HEK293 (cell line): ENCODE data around the gene PRICKLE3.

Source experiments
- BCL11B ChIP-seq: fragments of 450-650 bp; formaldehyde crosslinking; IDR thresholded peaks from 2 replicates; pipeline ENCODE4 v1.5.1; 2016; ENCODE audit warnings: low read depth, missing biosample characterization, missing genetic modification characterization
- GLI4 ChIP-seq: fragments of 450-650 bp; formaldehyde crosslinking; IDR thresholded peaks from 2 replicates; pipeline ENCODE4 v1.5.1; 2016; ENCODE audit warnings: missing biosample characterization, missing genetic modification characterization
- HOXC10 ChIP-seq: sonication (generic); formaldehyde crosslinking; IDR thresholded peaks from 2 replicates; pipeline ENCODE4 v1.8.1; 2023; ENCODE audit warnings: mild to moderate bottlenecking, missing genetic modification reagents
- INSM2 ChIP-seq: fragments of 450-650 bp; formaldehyde crosslinking; IDR thresholded peaks from 2 replicates; pipeline ENCODE4 v1.5.1; 2016; ENCODE audit warnings: missing biosample characterization, missing genetic modification characterization
- MEIS1 ChIP-seq: sonication (generic); formaldehyde crosslinking; IDR thresholded peaks from 2 replicates; pipeline ENCODE4 v1.8.1; 2022; ENCODE audit warnings: missing genetic modification reagents, mild to moderate bottlenecking, borderline replicate concordance
- OSR2 ChIP-seq: fragments of 450-650 bp; formaldehyde crosslinking; IDR thresholded peaks from 2 replicates; pipeline ENCODE4 v1.5.1; 2016; ENCODE audit warnings: missing biosample characterization, missing genetic modification characterization
- YY2 ChIP-seq: fragments of 450-650 bp; formaldehyde crosslinking; IDR thresholded peaks from 2 replicates; pipeline ENCODE4 v1.5.1; 2016; ENCODE audit warnings: missing biosample characterization, missing genetic modification characterization
- ZBTB11 ChIP-seq: fragments of 450-650 bp; formaldehyde crosslinking; conservative IDR thresholded peaks from 2 replicates; pipeline ENCODE4 v1.5.1; 2016; ENCODE audit warnings: low read depth, missing biosample characterization, missing genetic modification characterization
- ZBTB7A ChIP-seq: fragments of 450-650 bp; formaldehyde crosslinking; IDR thresholded peaks from 2 replicates; pipeline ENCODE4 v1.5.1; 2016; ENCODE audit warnings: low read depth, missing biosample characterization, missing genetic modification characterization
- ZFHX2 ChIP-seq: fragments of 450-650 bp; formaldehyde crosslinking; conservative IDR thresholded peaks from 2 replicates; pipeline ENCODE4 v1.5.1; 2016; ENCODE audit warnings: missing biosample characterization, missing genetic modification characterization
- ZFP69B ChIP-seq: fragments of 450-650 bp; formaldehyde crosslinking; IDR thresholded peaks from 2 replicates; pipeline ENCODE4 v1.5.1; 2016; ENCODE audit warnings: missing biosample characterization, missing genetic modification characterization
- ZNF155 ChIP-seq: fragments of 450-650 bp; formaldehyde crosslinking; IDR thresholded peaks from 2 replicates; pipeline ENCODE4 v1.5.1; 2016; ENCODE audit warnings: missing biosample characterization, missing genetic modification characterization
- ZNF175 ChIP-seq: fragments of 450-650 bp; formaldehyde crosslinking; IDR thresholded peaks from 2 replicates; pipeline ENCODE4 v1.5.1; 2016; ENCODE audit warnings: missing biosample characterization, missing genetic modification characterization
- ZNF324 ChIP-seq: fragments of 450-650 bp; formaldehyde crosslinking; IDR thresholded peaks from 2 replicates; pipeline ENCODE4 v1.5.1; 2016; ENCODE audit warnings: missing biosample characterization, missing genetic modification characterization
- ZNF391 ChIP-seq: fragments of 450-650 bp; formaldehyde crosslinking; IDR thresholded peaks from 2 replicates; pipeline ENCODE4 v1.5.1; 2016; ENCODE audit warnings: low read depth, missing biosample characterization, missing genetic modification characterization, borderline replicate concordance
- ZNF394 ChIP-seq: fragments of 450-650 bp; formaldehyde crosslinking; IDR thresholded peaks from 2 replicates; pipeline ENCODE4 v1.5.1; 2016; ENCODE audit warnings: missing biosample characterization, missing genetic modification characterization, mild to moderate bottlenecking, moderate library complexity, borderline replicate concordance
- ZNF423 ChIP-seq: fragments of 450-650 bp; formaldehyde crosslinking; IDR thresholded peaks from 2 replicates; pipeline ENCODE4 v1.5.1; 2016; ENCODE audit warnings: missing biosample characterization, missing genetic modification characterization
- ZNF433 ChIP-seq: fragments of 450-650 bp; formaldehyde crosslinking; IDR thresholded peaks from 2 replicates; pipeline ENCODE4 v1.5.1; 2016; ENCODE audit warnings: missing biosample characterization, missing genetic modification characterization, low read depth
- ZNF544 ChIP-seq: fragments of 450-650 bp; formaldehyde crosslinking; IDR thresholded peaks from 2 replicates; pipeline ENCODE4 v1.5.0; 2017; ENCODE audit warnings: missing biosample characterization, missing genetic modification characterization
- ZNF555 ChIP-seq: fragments of 450-650 bp; formaldehyde crosslinking; conservative IDR thresholded peaks from 2 replicates; pipeline ENCODE4 v1.5.1; 2017; ENCODE audit warnings: missing biosample characterization, mild to moderate bottlenecking, missing genetic modification characterization, inconsistent platforms
- ZNF776 ChIP-seq: fragments of 450-650 bp; formaldehyde crosslinking; IDR thresholded peaks from 2 replicates; pipeline ENCODE4 v1.5.0; 2017; ENCODE audit warnings: missing biosample characterization, missing genetic modification characterization, borderline replicate concordance
- ZNF830 ChIP-seq: fragments of 450-650 bp; IDR thresholded peaks from 2 replicates; pipeline ENCODE4 v1.5.0; 2018; ENCODE audit warnings: missing biosample characterization, missing genetic modification characterization, low read depth, mild to moderate bottlenecking, moderate library complexity
- TF ChIP-seq, protein P1 (sequence below): fragments of 450-650 bp; formaldehyde crosslinking; IDR thresholded peaks from 2 replicates; pipeline ENCODE4 v1.5.1; 2017; ENCODE audit warnings: missing biosample characterization, missing genetic modification characterization
- TF ChIP-seq, protein P2 (sequence below): fragments of 450-650 bp; formaldehyde crosslinking; IDR thresholded peaks from 2 replicates; pipeline ENCODE4 v1.5.1; 2016; ENCODE audit warnings: missing biosample characterization, missing genetic modification characterization
- TF ChIP-seq, protein P3 (sequence below): fragments of 450-650 bp; formaldehyde crosslinking; IDR thresholded peaks from 2 replicates; pipeline ENCODE4 v1.5.1; 2016; ENCODE audit warnings: missing biosample characterization, missing genetic modification characterization

Gene PRICKLE3

DNA sequence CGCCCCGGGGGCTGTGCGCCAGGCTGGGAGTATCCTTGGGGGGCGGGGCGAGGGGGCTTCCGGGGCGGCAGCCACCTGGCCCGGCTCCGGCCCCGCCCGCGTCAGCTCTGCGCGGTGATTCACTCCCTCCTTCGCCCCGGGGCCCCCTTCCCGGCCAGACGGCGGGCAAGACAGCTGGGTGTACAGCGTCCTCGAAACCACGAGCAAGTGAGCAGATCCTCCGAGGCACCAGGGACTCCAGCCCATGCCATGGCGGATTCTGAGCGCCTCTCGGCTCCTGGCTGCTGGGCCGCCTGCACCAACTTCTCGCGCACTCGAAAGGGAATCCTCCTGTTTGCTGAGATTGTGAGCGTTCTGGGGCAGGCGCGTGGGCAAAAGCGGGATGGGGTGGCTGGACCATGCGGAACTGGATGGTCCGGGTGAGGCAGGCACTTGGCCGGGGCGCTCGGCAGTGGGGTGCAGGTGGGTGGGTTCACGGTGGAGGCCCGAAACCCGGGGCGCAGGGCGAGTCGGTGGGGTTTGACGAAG is 14.4 kb downstream of the PRICKLE3 start, which contains the start of gene PLP2 (continued):
- no peak for TF ChIP-seq ZNF830 (tag by site-specific recombination)
- peak; percentile 85 for TF ChIP-seq ZNF423 (tag by site-specific recombination)
- TF ChIP-seq INSM2 (tag by site-specific recombination): peak; percentile 23; the same call in 1 of the 2 replicates
- TF ChIP-seq ZNF776 (tag by site-specific recombination): no peak
- TF ChIP-seq HOXC10 (CRISPR knock-in tag): no peak
- no peak; the same call in 1 of the 2 replicates for TF ChIP-seq ZBTB11
- TF ChIP-seq ZNF324 (tag by site-specific recombination): 0 out of 2 replicates have a peak, but pooled peaks have one; percentile 33
- TF ChIP-seq OSR2 (tag by site-specific recombination): 0 out of 2 replicates have a peak, but pooled peaks have one; percentile 16
- TF ChIP-seq ZNF155 (tag by site-specific recombination): no peak
- TF ChIP-seq ZFP69B: no peak
- TF ChIP-seq, protein P1, sequence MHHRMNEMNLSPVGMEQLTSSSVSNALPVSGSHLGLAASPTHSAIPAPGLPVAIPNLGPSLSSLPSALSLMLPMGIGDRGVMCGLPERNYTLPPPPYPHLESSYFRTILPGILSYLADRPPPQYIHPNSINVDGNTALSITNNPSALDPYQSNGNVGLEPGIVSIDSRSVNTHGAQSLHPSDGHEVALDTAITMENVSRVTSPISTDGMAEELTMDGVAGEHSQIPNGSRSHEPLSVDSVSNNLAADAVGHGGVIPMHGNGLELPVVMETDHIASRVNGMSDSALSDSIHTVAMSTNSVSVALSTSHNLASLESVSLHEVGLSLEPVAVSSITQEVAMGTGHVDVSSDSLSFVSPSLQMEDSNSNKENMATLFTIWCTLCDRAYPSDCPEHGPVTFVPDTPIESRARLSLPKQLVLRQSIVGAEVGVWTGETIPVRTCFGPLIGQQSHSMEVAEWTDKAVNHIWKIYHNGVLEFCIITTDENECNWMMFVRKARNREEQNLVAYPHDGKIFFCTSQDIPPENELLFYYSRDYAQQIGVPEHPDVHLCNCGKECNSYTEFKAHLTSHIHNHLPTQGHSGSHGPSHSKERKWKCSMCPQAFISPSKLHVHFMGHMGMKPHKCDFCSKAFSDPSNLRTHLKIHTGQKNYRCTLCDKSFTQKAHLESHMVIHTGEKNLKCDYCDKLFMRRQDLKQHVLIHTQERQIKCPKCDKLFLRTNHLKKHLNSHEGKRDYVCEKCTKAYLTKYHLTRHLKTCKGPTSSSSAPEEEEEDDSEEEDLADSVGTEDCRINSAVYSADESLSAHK (tag by site-specific recombination): peak; percentile 29; the same call in 1 of the 2 replicates
- peak; percentile 14; the same call in 1 of the 2 replicates for TF ChIP-seq BCL11B (tag by site-specific recombination)
- TF ChIP-seq ZFHX2 (tag by site-specific recombination): peak; percentile 66
- TF ChIP-seq ZNF555: no peak
- TF ChIP-seq MEIS1 (CRISPR knock-in tag): no peak
- no peak for TF ChIP-seq ZBTB7A (tag by site-specific recombination)
- peak; percentile 52; the same call in 1 of the 2 replicates for TF ChIP-seq ZNF391 (tag by site-specific recombination)
- TF ChIP-seq ZNF175 (tag by site-specific recombination): no peak
- peak; percentile 16; the same call in 1 of the 2 replicates for TF ChIP-seq ZNF394 (tag by site-specific recombination)
- TF ChIP-seq, protein P2, sequence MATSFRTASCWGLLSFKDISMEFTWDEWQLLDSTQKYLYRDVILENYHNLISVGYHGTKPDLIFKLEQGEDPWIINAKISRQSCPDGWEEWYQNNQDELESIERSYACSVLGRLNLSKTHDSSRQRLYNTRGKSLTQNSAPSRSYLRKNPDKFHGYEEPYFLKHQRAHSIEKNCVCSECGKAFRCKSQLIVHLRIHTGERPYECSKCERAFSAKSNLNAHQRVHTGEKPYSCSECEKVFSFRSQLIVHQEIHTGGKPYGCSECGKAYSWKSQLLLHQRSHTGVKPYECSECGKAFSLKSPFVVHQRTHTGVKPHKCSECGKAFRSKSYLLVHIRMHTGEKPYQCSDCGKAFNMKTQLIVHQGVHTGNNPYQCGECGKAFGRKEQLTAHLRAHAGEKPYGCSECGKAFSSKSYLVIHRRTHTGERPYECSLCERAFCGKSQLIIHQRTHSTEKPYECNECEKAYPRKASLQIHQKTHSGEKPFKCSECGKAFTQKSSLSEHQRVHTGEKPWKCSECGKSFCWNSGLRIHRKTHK (tag by site-specific recombination): no peak
- no peak for TF ChIP-seq ZNF433 (tag by site-specific recombination)
- peak; percentile 16; the same call in 1 of the 2 replicates for TF ChIP-seq GLI4 (tag by site-specific recombination)
- no peak for TF ChIP-seq ZNF544 (tag by site-specific recombination)
- 0 out of 2 replicates have a peak, but pooled peaks have one; percentile 48 for TF ChIP-seq YY2
- TF ChIP-seq, protein P3, sequence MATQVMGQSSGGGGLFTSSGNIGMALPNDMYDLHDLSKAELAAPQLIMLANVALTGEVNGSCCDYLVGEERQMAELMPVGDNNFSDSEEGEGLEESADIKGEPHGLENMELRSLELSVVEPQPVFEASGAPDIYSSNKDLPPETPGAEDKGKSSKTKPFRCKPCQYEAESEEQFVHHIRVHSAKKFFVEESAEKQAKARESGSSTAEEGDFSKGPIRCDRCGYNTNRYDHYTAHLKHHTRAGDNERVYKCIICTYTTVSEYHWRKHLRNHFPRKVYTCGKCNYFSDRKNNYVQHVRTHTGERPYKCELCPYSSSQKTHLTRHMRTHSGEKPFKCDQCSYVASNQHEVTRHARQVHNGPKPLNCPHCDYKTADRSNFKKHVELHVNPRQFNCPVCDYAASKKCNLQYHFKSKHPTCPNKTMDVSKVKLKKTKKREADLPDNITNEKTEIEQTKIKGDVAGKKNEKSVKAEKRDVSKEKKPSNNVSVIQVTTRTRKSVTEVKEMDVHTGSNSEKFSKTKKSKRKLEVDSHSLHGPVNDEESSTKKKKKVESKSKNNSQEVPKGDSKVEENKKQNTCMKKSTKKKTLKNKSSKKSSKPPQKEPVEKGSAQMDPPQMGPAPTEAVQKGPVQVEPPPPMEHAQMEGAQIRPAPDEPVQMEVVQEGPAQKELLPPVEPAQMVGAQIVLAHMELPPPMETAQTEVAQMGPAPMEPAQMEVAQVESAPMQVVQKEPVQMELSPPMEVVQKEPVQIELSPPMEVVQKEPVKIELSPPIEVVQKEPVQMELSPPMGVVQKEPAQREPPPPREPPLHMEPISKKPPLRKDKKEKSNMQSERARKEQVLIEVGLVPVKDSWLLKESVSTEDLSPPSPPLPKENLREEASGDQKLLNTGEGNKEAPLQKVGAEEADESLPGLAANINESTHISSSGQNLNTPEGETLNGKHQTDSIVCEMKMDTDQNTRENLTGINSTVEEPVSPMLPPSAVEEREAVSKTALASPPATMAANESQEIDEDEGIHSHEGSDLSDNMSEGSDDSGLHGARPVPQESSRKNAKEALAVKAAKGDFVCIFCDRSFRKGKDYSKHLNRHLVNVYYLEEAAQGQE: 0 out of 2 replicates have a peak, but pooled peaks have one; percentile 19
